ENCODE results near the gene RFC2.
"Not testable (repeated sequence)": the region's sequence is repeated elsewhere in the genome, so short reads cannot be mapped to it uniquely, and the experiment has no call there.

- not testable (repeated sequence) for TF ChIP-seq CTCF, POLR2A (IDR thresholded peaks at IDR 0.05)
Observed at GRCh38 chr7:74195139-74195860, 58.9 kb downstream of the RFC2 start.
